CD4-positive, alpha-beta T cell treated with Interferon alpha-2 for 1 hour (primary cell): ENCODE measurements around the gene WDR83.
"Not testable (repeated sequence)": the region's sequence is repeated elsewhere in the genome, so short reads cannot be mapped to it uniquely, and the experiment has no call there.

Source experiments
- DNase-seq, 2 donors: peaks; one replicate each; pipeline ENCODE4 v3.0.0-alpha.2; 2020 to 2022

Gene WDR83

DNA sequence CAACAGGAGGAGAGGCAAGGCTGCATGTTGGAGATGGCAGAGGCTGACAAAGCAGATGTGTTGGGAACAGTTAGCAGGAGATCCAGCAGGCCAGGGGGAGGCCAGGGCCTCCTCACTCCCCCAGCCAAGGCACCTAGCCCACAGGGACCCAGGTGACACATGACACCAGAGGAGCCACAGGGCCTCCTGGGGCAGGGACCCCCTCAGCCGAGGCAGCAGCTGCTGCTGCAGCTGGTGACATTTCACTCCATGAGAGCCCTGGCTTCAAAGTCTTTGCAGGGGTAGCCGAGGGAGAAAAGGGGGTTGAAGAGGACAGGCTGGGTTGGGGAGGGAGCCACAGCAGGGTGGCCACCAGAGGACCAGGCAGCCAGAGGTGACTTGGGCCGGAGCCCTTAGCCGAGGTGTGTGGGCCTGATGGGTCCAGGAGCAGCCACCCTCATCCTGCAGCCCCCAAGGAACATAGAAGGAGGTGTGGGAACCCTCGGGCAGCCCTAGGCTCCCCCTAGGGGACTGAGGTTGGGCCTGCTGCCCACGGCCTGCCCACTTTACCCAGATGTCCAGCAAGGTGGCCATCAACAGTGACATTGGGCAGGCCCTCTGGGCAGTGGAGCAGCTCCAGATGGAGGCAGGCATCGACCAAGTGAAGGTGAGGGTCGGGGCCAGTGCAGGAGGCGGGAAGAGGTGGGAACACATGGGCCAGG lies 21.0 kb downstream of the WDR83 start, which contains the start of gene GNG14:
GNG14 (plus strand) TSS at position 503 of the 701 bp plus-strand sequence; CDS start at position 554, 51 bp downstream.
- DNase-seq, result no peak

DNA sequence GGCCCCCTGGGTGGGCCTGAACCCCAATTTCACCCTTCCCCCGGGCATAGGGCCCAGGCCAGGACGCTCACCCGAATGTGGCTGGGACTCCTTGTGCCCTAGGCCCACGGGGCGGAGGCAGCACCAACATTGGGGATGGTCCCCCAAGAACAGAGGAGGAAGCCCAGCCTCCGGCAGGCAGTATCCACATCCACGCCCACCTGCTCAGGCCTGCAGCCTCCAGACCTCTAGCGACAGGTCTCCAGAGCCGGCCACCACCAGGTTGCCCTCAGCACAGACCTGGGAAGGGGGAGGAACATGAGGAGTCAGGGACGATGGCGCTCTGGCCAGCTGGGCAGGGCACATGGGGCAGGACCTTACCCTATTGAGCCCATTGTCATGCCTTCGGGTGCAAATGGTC lies 22.4 kb downstream of the WDR83 start:
- DNase-seq, result no peak

DNA sequence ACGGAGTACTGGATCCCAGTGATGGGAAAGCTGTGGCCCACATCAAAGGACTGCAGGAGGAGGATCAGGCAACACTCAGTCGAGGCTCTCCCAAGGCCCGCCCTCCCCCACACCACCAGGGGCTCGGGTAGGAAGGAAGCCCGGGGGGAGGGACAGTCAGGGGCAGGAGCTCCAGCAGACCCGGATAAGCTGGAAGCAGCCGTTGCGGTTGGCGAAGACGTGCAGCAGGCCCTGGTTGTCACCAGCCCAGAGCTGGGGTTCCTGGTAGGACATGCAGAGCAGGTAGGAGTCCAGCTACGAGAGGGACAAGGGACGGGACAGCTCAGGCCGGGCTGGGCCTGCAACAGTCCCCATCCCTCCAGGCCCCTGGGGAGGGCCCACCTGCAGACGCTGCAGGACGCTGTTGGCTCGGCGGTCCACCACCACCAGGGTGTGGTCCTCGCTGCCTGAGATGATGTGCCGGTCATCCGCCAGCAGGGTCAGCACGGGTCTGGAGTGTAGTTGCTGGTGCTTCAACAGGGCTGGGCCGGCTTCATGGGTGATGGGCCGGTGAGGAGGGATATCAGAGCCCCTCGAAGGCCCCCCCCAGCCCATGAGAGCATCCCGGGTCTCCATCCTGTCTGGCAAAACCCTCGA lies 23.1 kb downstream of the WDR83 start:
- DNase-seq, result no peak

DNA sequence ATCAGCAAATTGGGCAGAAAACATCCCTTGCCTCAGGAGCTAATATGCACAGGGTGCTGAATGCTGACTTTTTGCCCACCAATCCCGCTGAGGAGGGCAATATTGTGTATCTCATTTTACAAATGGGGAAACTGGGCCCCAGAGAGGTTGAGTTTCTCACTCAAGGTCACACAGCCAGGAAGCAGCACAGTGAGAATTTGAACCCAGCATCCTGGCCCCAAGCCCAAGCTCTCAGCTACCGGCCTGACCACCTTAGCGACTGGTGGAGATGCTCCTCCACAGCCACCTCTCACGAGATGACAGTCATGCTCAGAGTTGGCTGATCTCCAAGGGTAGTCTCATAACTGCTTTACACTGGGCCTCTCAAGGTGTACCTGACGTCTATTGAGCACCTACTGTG lies 26.4 kb downstream of the WDR83 start:
- no peak for DNase-seq

DNA sequence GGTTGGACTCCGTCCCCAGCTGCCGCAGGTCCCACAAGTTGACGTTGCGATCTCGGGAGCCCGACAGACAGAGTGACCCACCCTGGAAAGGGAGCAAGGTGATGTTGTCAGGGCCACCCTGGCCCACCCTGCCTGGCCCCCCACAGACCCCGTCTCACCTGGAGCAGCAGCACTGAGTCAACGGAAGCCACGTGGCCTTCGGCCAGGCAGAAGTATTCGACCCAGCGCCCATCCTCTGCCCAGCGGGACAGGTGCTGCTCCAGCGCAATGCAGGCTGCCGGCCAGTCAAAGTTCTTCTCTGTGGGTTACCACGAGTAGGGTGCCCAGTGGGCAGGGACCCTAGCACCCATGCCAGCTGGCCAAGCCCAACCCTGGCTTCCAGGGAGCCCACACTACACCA lies 28.0 kb downstream of the WDR83 start:
- no peak for DNase-seq

DNA sequence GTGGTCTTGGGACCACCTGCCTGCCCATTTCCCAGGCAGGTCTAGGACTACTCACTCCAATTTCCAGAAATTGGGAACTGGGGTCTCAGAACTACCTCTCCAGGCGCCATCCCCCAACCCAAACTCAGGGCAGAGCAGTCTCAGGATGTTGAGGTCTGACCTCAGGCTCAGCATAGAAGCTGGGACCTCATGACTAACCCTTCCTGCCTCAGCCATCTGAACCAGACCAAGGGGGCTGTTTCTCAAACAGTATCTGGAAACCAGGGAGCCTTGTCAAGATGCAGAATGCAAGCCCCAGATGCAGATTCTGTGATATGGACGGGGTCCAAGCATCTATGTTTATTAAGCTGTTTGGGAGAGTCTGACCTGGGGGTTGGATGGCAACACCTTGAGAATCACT lies 28.5 kb downstream of the WDR83 start:
- DNase-seq, result no peak

DNA sequence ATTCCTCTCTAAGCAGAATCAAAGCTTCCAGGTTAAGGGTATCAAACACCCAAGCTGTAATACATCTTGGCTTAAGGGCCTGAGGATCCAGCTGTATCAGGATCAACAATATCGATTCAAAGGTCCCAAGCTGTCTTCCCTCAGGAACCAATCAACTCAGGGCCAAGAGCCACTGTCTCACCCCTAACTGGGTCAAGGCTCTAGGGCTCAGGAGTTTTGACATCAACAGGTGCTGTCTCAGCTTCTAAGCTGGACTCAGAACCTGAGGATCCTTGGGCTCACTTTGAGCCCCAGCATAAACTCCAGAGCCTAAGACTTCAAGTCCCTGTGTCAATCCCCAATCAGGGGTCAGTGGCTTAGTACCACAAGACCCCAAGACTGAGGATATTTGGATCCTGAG lies 28.9 kb downstream of the WDR83 start:
- DNase-seq, result no peak

DNA sequence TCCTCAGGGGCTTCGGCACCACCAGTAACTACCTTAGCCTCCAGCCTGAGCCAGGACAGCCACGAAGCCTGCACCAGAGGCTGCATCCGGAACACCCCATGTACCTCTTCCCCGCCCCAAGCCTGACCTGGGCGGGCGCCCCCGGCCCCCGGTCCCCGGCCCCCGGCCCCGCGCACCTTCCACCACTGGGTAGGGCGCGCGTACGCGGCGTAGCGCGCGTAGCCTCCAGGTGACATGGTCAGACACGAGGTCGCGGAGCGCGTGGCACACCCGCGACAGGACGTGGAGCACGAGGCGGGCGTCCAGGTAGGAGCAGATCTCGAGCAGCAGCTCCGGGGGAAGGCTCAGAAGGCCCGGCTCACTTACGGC lies 29.4 kb downstream of the WDR83 start:
- DNase-seq, result no peak

DNA sequence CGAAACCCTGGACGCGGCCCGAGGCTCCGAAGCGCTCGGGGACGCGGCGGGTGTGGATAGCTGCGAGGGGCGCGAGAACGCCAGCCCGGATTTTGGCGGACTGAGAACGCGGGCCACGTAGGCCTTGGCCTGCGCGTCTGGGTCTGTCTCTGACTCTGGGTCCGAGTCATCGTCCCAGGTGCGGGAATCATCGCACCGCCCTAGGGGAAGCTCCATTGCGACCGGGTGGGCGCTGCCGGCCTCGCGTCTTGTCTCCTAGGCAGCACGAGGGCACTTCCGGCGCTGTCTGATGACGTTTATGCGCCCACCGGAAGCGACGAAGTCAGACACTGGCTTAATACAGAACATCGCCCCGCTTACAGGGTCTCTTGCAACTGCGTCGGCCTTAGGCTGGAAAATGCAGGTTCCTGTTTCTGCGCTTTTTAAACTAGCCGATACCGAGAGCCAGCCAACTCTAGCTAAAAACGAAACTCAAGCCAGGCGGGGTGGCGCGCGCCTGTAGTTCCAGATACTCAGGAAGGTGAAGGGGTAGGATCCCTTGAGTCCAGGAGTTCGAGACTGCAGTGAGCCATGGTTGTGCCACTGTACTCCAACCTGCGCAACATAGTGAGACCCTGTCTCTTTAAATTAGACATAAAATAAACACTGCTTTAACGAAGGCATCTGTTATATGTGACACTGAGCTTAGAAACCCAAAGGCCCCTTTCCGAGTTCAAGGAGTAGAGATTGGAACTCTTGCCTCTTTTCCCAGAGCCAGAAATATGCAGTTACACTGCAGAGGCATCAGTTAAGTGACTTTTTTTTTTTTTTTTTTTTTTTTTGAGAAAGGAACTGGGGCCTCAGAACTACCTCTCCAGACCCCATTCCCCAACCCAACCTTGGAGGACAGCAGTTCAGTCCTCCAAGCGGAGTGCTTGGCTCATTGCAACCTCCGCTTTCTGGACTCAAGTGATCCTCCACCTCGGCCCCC lies 30.0 kb downstream of the WDR83 start, which contains the start of gene FBXW9:
FBXW9 (minus strand) TSS at position 266 of the 970 bp plus-strand sequence; CDS start at position 216, 50 bp downstream.
- peak; percentile 96 to 97 for DNase-seq

DNA sequence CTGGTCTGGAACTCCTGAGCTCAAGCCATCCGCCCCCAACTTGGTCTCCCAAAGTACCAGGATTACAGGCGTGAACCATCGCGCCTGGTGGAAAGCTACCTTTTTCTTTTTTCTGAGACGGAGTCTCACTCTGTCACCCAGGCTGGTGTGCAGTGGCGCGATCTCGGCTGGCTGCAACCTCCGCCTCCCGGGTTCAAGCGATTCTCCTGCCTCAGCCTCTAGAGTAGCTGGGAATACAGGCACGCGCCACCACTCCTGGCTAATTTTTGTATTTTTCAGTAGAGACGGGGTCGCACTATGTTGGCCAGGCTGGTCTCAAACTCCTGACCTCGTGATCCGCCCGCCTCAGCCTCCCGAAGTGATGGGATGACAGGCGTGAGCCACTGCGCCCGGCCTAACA lies 30.8 kb downstream of the WDR83 start:
- DNase-seq, result not testable (repeated sequence)

DNA sequence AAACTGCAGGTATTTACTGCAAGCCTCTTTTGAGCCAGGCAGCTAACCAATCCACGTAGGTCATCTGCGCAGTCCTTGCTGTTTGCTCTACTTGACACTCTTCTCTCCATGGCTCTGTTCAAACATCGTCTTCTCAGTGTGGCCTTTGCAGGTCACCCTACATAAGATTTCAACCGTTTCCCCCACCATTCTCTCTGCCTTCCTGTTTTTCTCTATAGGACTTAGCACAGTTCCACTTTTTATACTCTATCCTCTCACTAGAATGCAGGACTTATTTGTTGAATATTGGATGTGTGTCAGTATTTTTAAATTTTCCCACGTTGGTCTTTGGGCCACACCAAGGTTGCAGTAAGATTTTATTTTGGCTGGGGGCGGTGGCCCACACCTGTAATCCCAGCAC lies 31.5 kb downstream of the WDR83 start:
- DNase-seq, result no peak

DNA sequence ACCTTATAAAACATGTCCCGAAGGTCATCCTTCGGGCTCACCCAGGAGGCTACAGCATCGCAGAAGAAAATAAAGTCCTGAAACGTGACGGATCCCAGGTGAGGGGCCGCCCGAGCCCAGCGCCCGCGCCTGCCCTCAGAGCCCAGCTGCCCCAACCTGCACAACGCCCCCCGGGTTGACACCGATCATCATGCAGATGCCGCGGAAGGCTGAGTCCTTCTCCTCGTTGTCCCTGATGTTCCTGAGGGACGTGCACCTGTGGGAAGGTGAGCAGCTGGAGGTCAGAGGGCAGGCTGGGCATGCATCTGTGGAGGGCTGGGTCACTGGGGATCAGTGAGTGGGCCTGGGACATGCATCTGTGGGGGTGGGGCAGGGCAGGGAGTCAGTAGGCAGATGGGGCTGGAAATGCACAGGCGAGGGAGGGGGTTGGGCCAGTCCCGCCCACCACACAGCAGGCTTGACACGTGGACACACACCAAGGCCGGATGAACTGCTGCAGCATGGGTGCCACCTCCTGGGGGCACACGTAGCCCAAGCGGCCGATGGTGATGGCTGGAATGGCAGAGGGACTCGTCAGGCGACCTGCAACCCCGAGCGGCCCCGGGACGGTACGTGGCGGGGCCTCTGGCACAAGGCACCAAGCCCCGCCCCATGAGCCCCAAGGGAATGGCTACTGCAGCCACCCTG lies 35.1 kb downstream of the WDR83 start:
- no peak for DNase-seq

DNA sequence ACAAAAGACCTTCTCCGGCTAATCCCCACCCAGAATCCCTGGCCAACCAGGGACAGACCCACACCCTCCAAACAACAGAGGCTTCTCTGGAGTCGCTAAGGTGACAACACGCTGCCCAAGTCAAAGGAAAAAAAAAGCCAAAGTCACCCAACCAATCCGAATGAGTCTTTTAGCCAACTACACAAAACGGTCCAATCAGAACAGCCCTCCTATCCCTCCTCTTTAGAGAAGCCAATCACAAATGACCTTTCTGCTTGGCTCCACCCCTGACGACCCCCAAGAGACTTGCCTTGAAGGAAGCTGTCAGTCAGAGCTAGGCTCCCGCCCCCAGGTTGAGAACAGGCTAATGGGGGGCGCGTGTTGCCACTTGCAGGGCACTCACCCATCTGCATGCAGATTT lies 36.4 kb downstream of the WDR83 start:
- DNase-seq, result peak in 1 of 2 donors; percentile 16

DNA sequence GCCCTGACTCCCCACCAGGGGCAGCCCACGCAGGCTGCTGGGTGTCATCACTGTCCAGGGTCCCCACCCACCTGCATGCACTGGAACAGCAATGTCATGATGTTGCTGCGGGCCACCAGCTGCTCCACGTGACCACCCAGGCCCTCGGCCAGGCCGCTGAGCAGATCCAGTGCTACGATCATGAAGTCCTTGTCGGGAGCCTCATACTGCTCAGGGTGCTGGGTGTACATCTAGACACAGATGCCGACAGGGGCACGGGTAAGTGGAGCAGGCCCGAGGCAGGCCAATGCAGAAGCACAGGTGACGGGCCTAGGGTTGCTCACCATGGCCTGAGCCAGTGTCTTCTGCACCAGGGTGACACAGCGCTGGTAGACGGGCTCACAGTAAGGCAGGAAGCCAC lies 38.6 kb downstream of the WDR83 start:
- DNase-seq, result no peak

DNA sequence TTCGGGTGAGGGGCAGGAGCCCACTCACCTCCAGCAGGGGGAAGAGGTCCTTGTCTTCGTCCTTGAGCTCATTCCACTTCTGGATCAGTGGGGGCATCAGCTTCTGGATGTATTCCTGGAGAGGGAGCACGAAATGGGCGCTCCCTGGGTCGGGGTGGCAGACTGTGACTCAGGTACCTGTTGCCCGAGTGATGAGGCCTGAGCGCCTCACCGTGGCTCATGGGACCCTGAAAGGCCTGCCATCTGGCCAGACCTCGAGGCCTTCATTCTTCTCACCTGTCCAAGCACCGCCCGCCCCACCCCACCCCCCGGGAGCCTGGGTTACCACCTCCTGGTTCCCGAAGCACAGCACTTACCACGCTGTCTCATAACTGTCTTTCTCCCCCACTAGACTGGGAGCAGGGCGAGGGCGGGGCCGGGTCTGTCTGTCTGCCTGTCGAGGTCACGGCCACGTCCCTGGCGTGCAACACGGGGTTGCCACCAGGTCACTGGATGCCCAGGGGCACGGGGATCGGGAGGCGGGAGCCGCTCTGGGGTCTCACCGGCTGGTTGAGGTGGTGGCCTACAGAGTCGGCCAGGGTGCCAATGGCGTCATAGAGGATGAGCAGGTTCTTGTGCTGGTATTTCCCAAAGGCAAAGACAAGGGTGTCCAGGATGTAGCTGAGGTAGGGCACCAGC lies 39.2 kb downstream of the WDR83 start:
- DNase-seq, result no peak

DNA sequence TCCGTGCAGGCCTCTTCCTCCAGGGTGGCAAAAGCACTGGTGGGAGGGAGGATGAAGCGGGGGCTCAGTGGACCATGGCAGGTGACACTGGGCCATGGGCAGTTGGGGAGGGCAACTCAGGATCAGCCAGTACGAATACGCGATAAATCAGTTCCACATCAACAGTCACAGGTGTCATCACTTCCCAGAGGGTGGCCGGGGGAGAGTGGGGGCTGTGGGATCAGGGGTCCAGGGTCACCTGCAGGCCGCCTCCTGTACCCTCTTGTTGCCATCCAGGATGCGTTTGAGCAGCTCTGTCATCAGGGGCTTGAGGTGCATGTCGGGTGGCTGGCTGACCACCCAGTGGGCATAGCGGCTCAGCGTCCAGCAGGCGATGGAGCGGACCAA lies 39.7 kb downstream of the WDR83 start:
- DNase-seq, result no peak

DNA sequence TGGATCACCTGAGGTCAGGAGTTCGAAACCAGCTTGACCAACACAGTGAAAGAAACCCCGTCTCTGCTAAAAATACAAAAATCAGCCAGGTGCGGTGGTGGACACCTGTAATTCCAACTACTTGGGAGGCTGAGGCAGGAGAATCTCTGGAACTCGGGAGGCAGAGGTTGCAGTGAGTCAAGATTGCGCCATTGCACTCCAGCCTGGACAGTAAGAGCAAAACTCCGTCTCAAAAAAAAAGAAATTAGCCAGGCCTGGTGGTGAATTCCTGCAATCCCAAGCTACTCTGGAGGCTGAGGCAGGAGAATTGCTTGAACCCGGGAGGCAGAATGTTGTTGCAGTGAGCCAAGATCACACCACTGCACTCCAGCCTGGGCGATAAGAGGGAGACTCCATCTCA lies 42.0 kb downstream of the WDR83 start:
- no peak for DNase-seq

DNA sequence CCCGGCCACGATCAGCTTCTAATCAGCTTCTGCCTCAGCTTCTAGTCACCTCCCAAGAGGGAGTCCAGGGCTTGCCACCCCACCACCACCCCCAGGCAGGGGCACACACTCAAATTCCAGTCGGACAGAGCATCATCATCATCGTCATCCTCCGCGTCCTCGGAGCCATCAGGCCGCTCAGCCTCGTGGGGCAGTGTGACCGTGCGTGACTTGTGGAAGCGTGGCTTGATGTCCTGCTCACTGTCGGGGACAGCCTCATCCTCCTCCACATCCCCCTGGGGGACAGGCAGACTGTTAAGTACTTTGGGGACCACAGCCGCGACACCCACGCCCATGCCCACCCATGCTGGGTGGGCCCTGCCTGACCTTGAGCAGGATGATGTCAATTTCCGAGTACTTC lies 44.6 kb downstream of the WDR83 start:
- no peak for DNase-seq

DNA sequence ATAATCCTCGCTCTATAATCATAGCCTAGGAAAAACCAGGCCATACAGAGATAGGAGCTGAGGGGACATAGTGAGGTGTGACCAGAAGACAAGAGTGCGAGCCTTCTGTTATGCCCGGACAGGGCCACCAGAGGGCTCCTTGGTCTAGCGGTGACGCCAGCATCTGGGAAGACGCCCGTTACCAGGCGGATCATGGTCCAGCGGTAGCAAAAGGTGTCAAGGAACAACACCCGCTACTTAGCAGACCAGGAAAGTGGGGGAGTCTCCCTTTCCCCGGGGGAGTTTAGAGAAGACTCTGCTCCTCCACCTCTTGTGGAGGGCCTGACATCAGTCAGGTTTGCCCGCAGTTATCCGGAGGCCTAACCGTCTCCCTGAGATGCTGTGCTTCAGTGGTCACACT lies 45.5 kb downstream of the WDR83 start:
- peak; percentile 11 to 34 for DNase-seq

DNA sequence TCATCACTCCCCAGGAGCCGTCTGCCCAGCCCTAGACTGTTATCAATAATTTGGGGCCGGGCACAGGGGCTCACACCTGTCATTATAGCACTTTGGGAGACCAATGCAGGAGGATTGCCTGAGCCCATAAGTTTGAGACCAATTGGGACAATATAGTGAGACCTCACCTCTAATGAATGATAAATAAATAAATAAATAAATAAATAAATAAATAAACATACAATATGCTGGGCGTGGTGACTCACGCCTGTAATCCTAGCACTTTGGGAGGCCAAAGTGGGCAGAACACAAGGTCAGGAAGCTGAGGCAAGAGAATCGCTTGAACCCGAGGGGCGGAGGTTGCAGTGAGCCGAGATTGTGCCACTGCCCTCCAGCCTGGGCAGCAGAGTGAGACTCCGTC lies 46.7 kb downstream of the WDR83 start:
- DNase-seq, result not testable (repeated sequence)

DNA sequence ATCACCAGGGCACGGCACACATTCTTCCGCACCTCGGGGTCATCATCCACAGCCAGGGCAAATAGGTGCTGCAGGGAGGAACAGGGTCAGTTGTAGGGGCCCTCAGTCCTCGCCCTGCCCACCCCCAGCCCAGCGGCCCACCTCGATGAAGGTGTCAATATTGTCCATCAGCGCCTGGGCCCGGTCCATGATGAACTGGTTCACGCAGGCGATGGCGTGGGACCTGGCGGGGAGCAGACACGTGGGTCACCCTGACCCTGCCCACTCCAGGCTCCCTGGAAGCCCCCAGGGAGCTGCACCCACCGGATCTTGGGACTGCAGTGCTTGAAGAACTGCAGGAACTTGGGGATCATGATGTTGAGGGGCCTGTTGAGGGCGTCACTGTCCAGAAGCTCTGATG lies 48.5 kb downstream of the WDR83 start:
- no peak for DNase-seq

DNA sequence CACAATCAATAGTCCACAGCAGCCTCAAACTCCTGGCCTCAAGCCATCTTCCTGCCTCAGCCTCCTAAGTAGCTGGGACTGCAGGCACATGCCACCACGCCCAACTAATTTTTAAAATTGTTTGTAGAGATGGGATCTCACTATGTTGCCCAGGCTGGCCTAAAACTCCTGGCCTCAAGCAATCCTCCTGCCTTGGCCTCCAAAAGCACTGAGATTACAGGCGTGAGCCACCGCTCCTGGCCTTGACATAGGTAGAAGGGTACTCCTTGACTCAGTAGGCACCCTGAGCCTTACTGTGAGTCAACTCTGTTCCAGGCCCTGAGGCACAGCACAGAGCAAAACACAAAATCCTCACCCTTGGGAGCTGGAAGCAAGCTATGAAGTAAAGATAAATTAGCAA lies 49.3 kb downstream of the WDR83 start:
- no peak for DNase-seq
